Upper lobe of left lung (tissue), 4 donors: ENCODE results near the gene PPP1R10.
"Not testable (repeated sequence)": the region's sequence is repeated elsewhere in the genome, so short reads cannot be mapped to it uniquely, and the experiment has no call there.

ENCODE experiments used
- EP300 ChIP-seq, 4 donors: sonication (generic); formaldehyde crosslinking; IDR thresholded peaks; one replicate each; pipeline ENCODE4 v1.5.1; 2017; ENCODE audit warnings: antibody characterized with exemption in 4 of 4, control low read depth in 2 of 4
- POLR2A ChIP-seq, 4 donors: fragments of 450-650 bp; IDR thresholded peaks; one replicate each; pipeline ENCODE4 v1.5.1; 2016 to 2017; ENCODE audit warnings: antibody characterized with exemption in 4 of 4, mild to moderate bottlenecking in 2 of 4
- TF ChIP-seq, protein P1 (sequence below), 6 experiments: fragments of 450-650 bp in 4 of 6; fragments of 200-600 bp in 2 of 6; sonication (generic) in 2 of 6; IDR thresholded peaks; one replicate each; pipeline ENCODE4 v1.5.1; 2016 to 2019; ENCODE audit warnings: antibody characterized with exemption in 6 of 6

DNA sequence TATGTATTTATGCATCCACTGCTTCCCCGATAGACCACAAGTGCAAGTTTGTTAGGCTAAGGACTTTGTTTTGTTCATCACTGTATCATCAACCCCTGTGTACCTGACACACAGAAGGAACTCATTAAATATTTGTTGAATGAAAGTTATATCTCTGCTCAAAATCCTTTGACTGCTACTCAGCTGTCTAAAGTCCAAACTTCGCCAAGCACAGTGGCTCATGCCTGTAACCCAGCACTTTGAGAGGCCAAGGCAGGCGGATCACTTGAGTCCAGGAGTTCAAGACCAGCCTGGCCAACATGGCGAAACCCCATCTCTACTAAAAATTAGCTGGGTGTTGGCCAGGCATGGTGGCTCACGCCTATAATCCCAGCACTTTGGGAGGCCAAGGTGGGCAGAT is 40.9 kb upstream of the PPP1R10 start:
- TF ChIP-seq, protein P1, sequence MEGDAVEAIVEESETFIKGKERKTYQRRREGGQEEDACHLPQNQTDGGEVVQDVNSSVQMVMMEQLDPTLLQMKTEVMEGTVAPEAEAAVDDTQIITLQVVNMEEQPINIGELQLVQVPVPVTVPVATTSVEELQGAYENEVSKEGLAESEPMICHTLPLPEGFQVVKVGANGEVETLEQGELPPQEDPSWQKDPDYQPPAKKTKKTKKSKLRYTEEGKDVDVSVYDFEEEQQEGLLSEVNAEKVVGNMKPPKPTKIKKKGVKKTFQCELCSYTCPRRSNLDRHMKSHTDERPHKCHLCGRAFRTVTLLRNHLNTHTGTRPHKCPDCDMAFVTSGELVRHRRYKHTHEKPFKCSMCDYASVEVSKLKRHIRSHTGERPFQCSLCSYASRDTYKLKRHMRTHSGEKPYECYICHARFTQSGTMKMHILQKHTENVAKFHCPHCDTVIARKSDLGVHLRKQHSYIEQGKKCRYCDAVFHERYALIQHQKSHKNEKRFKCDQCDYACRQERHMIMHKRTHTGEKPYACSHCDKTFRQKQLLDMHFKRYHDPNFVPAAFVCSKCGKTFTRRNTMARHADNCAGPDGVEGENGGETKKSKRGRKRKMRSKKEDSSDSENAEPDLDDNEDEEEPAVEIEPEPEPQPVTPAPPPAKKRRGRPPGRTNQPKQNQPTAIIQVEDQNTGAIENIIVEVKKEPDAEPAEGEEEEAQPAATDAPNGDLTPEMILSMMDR (IDR thresholded peaks at IDR 0.05) = not testable (repeated sequence)
- not testable (repeated sequence) for TF ChIP-seq EP300, POLR2A (IDR thresholded peaks at IDR 0.05)
